Subcutaneous abdominal adipose tissue (tissue), 5 donors: Measurements from ENCODE around the gene PROM2.

Experiments used
- H3K27ac ChIP-seq: one replicate; pipeline ENCODE4 v1.7.0; 2013; ENCODE audit warnings: low read depth, mild to moderate bottlenecking, inconsistent platforms, low read length, moderate library complexity
- H3K27me3 ChIP-seq, 5 donors: one replicate each; pipeline ENCODE4 v1.7.0; 2013; ENCODE audit warnings: low read length in 5 of 5, inconsistent platforms in 1 of 5; ENCODE audit not compliant: control insufficient read depth in 5 of 5, insufficient read depth in 4 of 5
- H3K36me3 ChIP-seq, 5 donors: one replicate each; pipeline ENCODE4 v1.7.0; 2013; ENCODE audit warnings: low read length in 5 of 5; ENCODE audit not compliant: control insufficient read depth in 5 of 5, insufficient read depth in 5 of 5
- H3K4me1 ChIP-seq, 5 donors: one replicate each; pipeline ENCODE4 v1.7.0; 2013; ENCODE audit warnings: low read length in 5 of 5, mild to moderate bottlenecking in 3 of 5, moderate library complexity in 1 of 5; ENCODE audit not compliant: control insufficient read depth in 5 of 5, insufficient read depth in 5 of 5
- H3K4me3 ChIP-seq, 5 donors: one replicate each; pipeline ENCODE4 v1.7.0; 2013; ENCODE audit warnings: low read length in 5 of 5, low read depth in 1 of 5
- H3K9ac ChIP-seq, 5 donors: one replicate each; pipeline ENCODE4 v1.7.0; 2013; ENCODE audit warnings: low read length in 5 of 5, mild to moderate bottlenecking in 4 of 5, moderate library complexity in 3 of 5
- H3K9me3 ChIP-seq, 5 donors: one replicate each; pipeline ENCODE4 v1.7.0; 2013; ENCODE audit warnings: low read length in 5 of 5; ENCODE audit not compliant: control insufficient read depth in 5 of 5
- donor health status: healthy.
- donor health status: healthy.
- donor health status: healthy.
- donor health status: healthy.
- donor health status: healthy.

PROM2 gene

GRCh38 chr2:95306336-95306895 lies 32.2 kb downstream of the PROM2 start:
- peaks cover 6 to 34% (median 18%) of the 10 kb centered on the region in 5 donors for H3K27me3 ChIP-seq
- H3K27ac ChIP-seq = no peak overlapping the region
- H3K36me3 ChIP-seq = no peaks in the 10 kb centered on the region
- no peaks in the 10 kb centered on the region for H3K9me3 ChIP-seq
- H3K4me3 ChIP-seq = no peak overlapping the region
- H3K4me1 ChIP-seq = no peaks in the 10 kb centered on the region
- no peak overlapping the region for H3K9ac ChIP-seq

- Histone ChIP-seq H3K9ac (no peak overlapping the region), H3K27me3 (peaks cover 6 to 33% (median 16%) of the 10 kb centered on the region in 5 donors), H3K9me3 (no peaks in the 10 kb centered on the region), H3K4me3 (no peak overlapping the region), H3K4me1 (no peaks in the 10 kb centered on the region), H3K36me3 (no peaks in the 10 kb centered on the region), H3K27ac (no peak overlapping the region)
Observed at GRCh38 chr2:95307036-95307435, 32.8 kb downstream of the PROM2 start.

GRCh38 chr2:95307878-95308277 lies 33.6 kb downstream of the PROM2 start:
- H3K27ac ChIP-seq = no peak overlapping the region
- no peak overlapping the region for H3K4me3 ChIP-seq
- H3K36me3 ChIP-seq = no peaks in the 10 kb centered on the region
- no peaks in the 10 kb centered on the region for H3K4me1 ChIP-seq
- H3K27me3 ChIP-seq = peaks cover 6 to 27% (median 11%) of the 10 kb centered on the region in 5 donors
- H3K9me3 ChIP-seq = no peaks in the 10 kb centered on the region
- no peak overlapping the region for H3K9ac ChIP-seq

- Histone ChIP-seq H3K9ac (no peak overlapping the region), H3K27me3 (peaks cover 6 to 22% (median 16%) of the 10 kb centered on the region in 5 donors), H3K4me3 (no peak overlapping the region), H3K4me1 (no peaks in the 10 kb centered on the region), H3K36me3 (no peaks in the 10 kb centered on the region), H3K9me3 (no peaks in the 10 kb centered on the region), H3K27ac (no peak overlapping the region)
Observed at GRCh38 chr2:95308426-95308990, 34.3 kb downstream of the PROM2 start.

GRCh38 chr2:95309599-95309998 lies 35.4 kb downstream of the PROM2 start:
- H3K27ac ChIP-seq = no peak overlapping the region

GRCh38 chr2:95310216-95310615 lies 36.0 kb downstream of the PROM2 start:
- no peak overlapping the region for H3K27ac ChIP-seq
- H3K36me3 ChIP-seq = no peaks in the 10 kb centered on the region
- H3K9me3 ChIP-seq = no peaks in the 10 kb centered on the region
- H3K4me1 ChIP-seq = no peaks in the 10 kb centered on the region
- no peak overlapping the region for H3K4me3 ChIP-seq
- H3K27me3 ChIP-seq = peaks cover 6 to 29% (median 20%) of the 10 kb centered on the region in 5 donors
- no peak overlapping the region for H3K9ac ChIP-seq

More at GRCh38 chr2:95309599-95309998, 35.4 kb downstream of the PROM2 start:
- Histone ChIP-seq H3K36me3 (no peaks in the 10 kb centered on the region), H3K4me3 (no peak overlapping the region), H3K9ac (no peak overlapping the region), H3K9me3 (no peaks in the 10 kb centered on the region), H3K4me1 (no peaks in the 10 kb centered on the region), H3K27me3 (peaks cover 6 to 23% (median 20%) of the 10 kb centered on the region in 5 donors)

- Histone ChIP-seq H3K4me3 (no peak overlapping the region), H3K9me3 (no peaks in the 10 kb centered on the region), H3K27me3 (peaks cover 6 to 29% (median 20%) of the 10 kb centered on the region in 5 donors), H3K36me3 (no peaks in the 10 kb centered on the region), H3K9ac (no peak overlapping the region), H3K4me1 (no peaks in the 10 kb centered on the region), H3K27ac (no peak overlapping the region)
Observed at GRCh38 chr2:95310651-95311050, 36.4 kb downstream of the PROM2 start.

GRCh38 chr2:95311815-95312542 lies 37.7 kb downstream of the PROM2 start:
- Histone ChIP-seq H3K9me3 (no peaks in the 10 kb centered on the region), H3K4me1 (peaks cover 0 to 7% (median 0%) of the 10 kb centered on the region in 5 donors), H3K36me3 (no peaks in the 10 kb centered on the region), H3K27me3 (peaks cover 6 to 29% (median 20%) of the 10 kb centered on the region in 5 donors), H3K9ac (no peak overlapping the region), H3K4me3 (no peak overlapping the region), H3K27ac (no peak overlapping the region)

GRCh38 chr2:95312543-95313201 lies 38.4 kb downstream of the PROM2 start:
- Histone ChIP-seq H3K36me3 (no peaks in the 10 kb centered on the region), H3K27me3 (peaks cover 6 to 29% (median 20%) of the 10 kb centered on the region in 5 donors), H3K9me3 (no peaks in the 10 kb centered on the region), H3K27ac (no peak overlapping the region), H3K9ac (no peak overlapping the region), H3K4me1 (peaks cover 0 to 7% (median 0%) of the 10 kb centered on the region in 5 donors), H3K4me3 (no peak overlapping the region)
